MM.1S (cell line): ENCODE data around the gene DIAPH3.

Source experiments
- EZH2 ChIP-seq: fragments of 300-600 bp; sonication (generic); optimal IDR thresholded peaks from 2 replicates; pipeline ENCODE3; 2017; ENCODE audit warnings: low read depth, mild to moderate bottlenecking, antibody characterized with exemption, low read length, mixed read lengths
- TF ChIP-seq, protein P1 (sequence below): fragments of 300-600 bp; sonication (generic); IDR thresholded peaks from 2 replicates; pipeline ENCODE4 v1.5.1; 2016; ENCODE audit warnings: antibody characterized with exemption, low read length, mixed read lengths

GRCh38 chr13:60121337-60121687, 42.4 kb downstream of the DIAPH3 start:
- TF ChIP-seq, protein P1, sequence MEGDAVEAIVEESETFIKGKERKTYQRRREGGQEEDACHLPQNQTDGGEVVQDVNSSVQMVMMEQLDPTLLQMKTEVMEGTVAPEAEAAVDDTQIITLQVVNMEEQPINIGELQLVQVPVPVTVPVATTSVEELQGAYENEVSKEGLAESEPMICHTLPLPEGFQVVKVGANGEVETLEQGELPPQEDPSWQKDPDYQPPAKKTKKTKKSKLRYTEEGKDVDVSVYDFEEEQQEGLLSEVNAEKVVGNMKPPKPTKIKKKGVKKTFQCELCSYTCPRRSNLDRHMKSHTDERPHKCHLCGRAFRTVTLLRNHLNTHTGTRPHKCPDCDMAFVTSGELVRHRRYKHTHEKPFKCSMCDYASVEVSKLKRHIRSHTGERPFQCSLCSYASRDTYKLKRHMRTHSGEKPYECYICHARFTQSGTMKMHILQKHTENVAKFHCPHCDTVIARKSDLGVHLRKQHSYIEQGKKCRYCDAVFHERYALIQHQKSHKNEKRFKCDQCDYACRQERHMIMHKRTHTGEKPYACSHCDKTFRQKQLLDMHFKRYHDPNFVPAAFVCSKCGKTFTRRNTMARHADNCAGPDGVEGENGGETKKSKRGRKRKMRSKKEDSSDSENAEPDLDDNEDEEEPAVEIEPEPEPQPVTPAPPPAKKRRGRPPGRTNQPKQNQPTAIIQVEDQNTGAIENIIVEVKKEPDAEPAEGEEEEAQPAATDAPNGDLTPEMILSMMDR = no peak
- no peak for TF ChIP-seq EZH2
